GM15510 (cell line): ENCODE data around the gene CFL2.

ENCODE experiments used
- POLR2A ChIP-seq: IDR thresholded peaks from 3 replicates; pipeline ENCODE4 v1.6.1; 2011; ENCODE audit warnings: borderline replicate concordance; ENCODE audit not compliant: insufficient read length; ENCODE audit errors: extremely low read depth

Gene CFL2

GRCh38 chr14:34713681-34714319 lies 593 bp downstream of the CFL2 start:
- TF ChIP-seq POLR2A, result no peak

GRCh38 chr14:34713122-34713680 lies 1.2 kb downstream of the CFL2 start:
- TF ChIP-seq POLR2A, result no peak

DNA sequence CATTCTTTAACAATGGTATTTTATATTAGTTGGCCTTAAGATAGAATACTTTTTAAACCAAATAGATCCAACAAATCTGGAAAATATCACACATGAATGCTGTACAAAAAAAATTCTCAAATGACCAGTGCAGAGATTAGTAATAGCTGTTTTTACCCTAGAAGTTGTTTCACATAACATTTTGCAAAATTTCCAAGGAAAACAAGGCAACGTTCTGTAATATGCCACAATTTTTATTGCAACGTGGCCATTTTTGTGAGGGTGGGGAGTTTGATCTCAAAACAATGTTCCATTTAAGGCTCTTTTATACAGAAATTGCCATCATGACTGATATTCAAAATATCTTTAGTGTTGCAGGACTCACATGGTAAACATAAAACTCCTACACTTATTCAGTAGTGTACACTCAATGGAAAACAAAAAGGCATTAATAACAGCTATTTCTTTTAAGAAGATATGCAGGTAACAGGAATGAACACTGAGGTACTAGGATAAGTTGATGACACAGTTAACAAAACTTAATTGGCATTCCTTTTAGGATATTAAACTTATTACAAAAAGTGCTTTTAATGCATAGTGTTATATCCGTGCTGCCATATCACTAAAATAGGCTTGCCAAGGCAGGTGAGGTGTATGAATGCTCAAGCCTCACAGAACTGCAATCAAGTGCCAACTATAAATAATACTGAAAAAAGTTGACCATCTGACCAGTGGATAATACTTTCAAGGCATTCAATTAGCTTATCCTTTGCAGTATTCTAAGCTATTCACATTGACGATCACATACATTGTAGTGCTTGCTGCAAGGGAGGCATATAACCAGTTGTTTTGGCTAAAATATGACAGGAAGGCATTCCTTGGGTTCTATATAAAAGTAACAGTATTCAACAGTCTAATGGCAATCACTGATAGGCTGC lies 2.3 kb downstream of the CFL2 start:
- no peak for TF ChIP-seq POLR2A

DNA sequence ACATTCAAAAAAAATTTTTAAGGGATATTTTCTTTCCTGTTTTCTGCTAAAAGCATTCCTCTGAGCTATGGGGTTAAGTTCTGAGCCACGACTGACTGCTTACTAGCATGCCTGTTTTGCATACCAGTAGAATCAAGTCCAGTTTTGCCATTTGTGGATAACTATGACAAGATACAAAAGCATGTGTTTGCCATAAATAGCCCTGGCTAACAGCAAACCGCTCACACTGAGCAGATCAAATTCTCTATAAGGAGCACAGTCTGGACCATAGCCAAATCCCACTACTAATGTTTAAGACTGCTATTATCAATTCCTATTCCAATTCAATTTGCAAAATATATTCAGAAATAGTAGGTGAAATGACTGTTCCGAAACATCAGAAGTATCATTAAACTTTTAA lies 3.2 kb downstream of the CFL2 start:
- TF ChIP-seq POLR2A, result no peak

GRCh38 chr14:34710744-34711143 lies 3.6 kb downstream of the CFL2 start:
- TF ChIP-seq POLR2A, result no peak

- no peak for TF ChIP-seq POLR2A
These were observed 4.4 kb downstream of the CFL2 start for GRCh38 chr14:34710006-34710405.

GRCh38 chr14:34707722-34708121 lies 6.7 kb downstream of the CFL2 start:
- no peak for TF ChIP-seq POLR2A

DNA sequence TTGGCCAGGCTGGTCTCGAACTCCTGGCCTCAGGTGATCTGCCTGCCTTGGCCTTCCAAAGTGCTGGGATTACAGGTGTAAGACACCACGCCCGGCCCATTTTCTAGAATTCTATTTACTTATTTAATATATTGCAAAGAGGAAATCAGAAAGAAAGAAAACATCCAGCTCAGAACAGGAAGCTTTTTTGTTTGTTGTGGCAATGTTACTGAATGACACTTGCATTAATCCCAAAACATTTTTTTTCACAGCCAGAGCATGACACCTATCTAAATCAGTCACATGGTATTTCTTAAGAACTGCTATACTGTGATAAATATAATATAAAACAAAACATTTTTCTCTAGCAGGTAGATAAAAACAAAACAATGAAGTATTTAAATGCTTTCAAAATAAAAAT lies 12.6 kb downstream of the CFL2 start:
- no peak for TF ChIP-seq POLR2A

- TF ChIP-seq POLR2A, result no peak
These were observed 13.7 kb downstream of the CFL2 start for GRCh38 chr14:34700622-34701130.

DNA sequence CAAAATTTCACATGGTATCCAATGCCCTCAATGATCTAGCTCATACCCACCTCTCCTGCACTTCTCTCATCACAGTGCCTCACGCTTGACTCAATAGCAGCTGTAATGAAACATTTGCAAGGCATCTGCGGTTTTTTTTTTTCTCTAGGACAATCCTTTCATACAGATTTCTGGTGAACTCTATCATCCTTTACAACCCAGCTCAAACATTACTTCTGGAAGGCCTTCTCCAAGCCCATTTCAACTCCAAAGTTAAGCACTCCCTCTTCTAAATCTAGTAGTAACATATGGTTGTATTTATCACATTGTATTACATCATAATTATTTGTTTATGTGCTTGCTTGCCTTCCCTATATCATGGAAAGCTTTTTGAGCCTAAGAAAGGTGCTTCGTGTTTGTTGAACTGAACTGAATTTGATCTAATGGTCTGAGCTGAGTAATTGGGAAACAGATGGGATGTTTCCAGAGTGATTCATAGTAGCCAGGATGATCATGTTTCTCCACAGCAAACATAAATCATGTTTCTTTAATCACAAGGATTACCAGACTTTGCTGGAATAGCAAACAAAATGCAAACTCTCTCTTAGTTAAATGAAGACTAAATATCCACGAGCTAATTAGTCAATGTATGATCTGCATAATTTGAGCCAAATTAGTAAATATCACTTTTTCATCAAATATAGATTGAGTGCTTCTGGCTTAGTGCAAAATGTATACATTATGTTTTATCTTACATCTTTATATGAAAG lies 14.3 kb downstream of the CFL2 start:
- TF ChIP-seq POLR2A, result no peak

DNA sequence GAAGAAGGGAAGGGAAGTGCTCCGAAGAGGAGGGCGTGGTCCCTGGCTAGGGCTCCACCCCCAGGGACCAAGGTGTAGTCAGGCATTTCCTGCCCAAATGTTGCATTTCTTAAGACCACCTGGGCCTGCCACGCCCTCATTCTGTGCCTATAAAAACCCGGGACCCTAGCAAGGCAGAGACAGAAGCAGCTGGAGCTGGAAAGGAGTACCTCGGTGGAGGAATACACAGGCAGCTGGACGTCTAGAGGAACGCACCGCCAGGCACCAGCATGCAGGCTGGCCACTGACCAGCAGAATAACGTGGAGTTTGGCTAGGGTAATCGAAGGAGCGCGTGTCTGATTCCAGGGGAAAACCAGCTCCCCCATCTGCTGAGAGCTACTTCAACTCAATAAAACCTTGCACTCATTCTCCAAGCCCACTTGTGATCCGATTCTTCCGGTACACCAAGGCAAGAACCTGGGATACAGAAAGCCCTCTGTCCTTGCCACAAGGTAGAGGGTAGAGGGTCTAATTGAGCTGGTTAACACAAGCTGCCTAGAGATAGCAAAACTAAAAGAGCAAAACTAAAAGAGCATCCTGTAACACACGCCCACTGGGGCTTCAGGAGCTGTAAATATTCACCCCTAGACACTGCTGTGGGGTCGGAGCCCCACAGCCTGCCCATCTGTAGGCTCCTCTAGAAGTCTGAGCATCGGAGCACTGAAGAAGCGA lies 21.0 kb downstream of the CFL2 start:
- TF ChIP-seq POLR2A, result no peak

- no peak for TF ChIP-seq POLR2A
These were observed 21.5 kb downstream of the CFL2 start for GRCh38 chr14:34692898-34693227.

GRCh38 chr14:34692348-34692747 lies 22.0 kb downstream of the CFL2 start:
- TF ChIP-seq POLR2A, result no peak

GRCh38 chr14:34691206-34691605 lies 23.2 kb downstream of the CFL2 start:
- no peak for TF ChIP-seq POLR2A

GRCh38 chr14:34688470-34689206 lies 25.8 kb downstream of the CFL2 start:
- TF ChIP-seq POLR2A, result no peak
